Measurements from ENCODE around the gene RIMBP3B.
"Not testable (repeated sequence)": the region's sequence is repeated elsewhere in the genome, so short reads cannot be mapped to it uniquely, and the experiment has no call there.

The RIMBP3B gene, protein sequence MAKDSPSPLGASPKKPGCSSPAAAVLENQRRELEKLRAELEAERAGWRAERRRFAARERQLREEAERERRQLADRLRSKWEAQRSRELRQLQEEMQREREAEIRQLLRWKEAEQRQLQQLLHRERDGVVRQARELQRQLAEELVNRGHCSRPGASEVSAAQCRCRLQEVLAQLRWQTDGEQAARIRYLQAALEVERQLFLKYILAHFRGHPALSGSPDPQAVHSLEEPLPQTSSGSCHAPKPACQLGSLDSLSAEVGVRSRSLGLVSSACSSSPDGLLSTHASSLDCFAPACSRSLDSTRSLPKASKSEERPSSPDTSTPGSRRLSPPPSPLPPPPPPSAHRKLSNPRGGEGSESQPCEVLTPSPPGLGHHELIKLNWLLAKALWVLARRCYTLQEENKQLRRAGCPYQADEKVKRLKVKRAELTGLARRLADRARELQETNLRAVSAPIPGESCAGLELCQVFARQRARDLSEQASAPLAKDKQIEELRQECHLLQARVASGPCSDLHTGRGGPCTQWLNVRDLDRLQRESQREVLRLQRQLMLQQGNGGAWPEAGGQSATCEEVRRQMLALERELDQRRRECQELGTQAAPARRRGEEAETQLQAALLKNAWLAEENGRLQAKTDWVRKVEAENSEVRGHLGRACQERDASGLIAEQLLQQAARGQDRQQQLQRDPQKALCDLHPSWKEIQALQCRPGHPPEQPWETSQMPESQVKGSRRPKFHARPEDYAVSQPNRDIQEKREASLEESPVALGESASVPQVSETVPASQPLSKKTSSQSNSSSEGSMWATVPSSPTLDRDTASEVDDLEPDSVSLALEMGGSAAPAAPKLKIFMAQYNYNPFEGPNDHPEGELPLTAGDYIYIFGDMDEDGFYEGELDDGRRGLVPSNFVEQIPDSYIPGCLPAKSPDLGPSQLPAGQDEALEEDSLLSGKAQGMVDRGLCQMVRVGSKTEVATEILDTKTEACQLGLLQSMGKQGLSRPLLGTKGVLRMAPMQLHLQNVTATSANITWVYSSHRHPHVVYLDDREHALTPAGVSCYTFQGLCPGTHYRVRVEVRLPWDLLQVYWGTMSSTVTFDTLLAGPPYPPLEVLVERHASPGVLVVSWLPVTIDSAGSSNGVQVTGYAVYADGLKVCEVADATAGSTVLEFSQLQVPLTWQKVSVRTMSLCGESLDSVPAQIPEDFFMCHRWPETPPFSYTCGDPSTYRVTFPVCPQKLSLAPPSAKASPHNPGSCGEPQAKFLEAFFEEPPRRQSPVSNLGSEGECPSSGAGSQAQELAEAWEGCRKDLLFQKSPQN (N-terminal part only)

DNA sequence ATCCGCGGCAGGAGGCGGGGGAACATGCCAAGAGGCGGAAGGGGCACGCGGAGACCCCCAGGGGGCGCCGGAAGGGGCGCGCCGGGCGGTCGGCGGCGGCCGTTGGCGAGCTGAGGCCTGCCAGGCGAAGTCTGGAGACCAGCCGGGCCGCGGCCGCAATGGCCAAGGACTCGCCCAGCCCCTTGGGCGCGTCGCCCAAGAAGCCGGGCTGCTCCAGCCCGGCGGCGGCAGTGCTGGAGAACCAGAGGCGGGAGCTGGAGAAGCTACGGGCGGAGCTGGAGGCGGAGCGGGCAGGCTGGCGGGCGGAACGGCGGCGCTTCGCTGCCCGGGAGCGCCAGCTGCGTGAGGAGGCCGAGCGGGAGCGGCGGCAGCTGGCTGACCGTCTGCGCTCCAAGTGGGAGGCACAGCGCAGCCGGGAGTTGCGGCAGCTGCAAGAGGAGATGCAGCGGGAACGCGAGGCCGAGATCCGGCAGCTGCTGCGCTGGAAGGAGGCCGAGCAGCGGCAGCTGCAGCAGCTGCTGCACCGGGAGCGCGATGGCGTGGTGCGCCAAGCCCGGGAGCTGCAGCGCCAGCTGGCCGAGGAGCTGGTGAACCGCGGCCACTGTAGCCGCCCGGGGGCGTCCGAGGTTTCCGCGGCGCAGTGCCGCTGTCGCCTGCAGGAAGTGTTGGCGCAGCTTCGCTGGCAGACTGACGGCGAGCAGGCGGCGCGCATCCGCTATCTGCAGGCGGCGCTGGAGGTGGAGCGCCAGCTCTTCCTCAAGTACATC is at the start of gene RIMBP3B:
Gene RIMBP3B, plus strand, starts transcription at position 51 of the 767 bp plus-strand sequence. Its CDS starts 108 bp downstream, at position 159.
- peak; percentile 93 for ATAC-seq
- H3K9me3 Mint-ChIP-seq, H3K27me3 Mint-ChIP-seq, H3K4me3 Mint-ChIP-seq, H3K36me3 Mint-ChIP-seq, H3K4me1 Mint-ChIP-seq, H3K27ac Mint-ChIP-seq: not testable (repeated sequence)

DNA sequence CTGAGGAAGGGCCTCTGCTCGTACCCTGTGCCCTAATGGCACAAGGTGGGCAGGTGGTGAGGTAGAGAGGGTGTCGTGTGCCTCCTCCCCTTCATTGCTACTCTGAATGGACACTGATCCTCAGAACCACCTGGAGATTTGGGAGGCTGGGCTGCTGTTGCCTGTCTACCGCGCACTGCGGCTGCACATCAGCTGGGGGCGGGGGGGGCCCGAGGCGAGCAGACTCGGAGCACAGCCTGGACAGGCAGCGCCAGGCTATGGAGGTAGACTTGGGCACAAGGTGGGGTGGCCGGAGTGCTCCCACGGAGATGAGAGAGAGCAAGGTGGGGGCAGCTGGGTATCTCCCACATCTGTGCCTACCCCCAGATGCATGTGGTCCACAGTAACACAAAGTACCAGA is 26.0 kb upstream of the RIMBP3B start:
- H3K27ac Mint-ChIP-seq, H3K27me3 Mint-ChIP-seq, H3K4me3 Mint-ChIP-seq, H3K9me3 Mint-ChIP-seq, H3K36me3 Mint-ChIP-seq, H3K4me1 Mint-ChIP-seq: not testable (repeated sequence)
- ATAC-seq: peak; percentile 36

DNA sequence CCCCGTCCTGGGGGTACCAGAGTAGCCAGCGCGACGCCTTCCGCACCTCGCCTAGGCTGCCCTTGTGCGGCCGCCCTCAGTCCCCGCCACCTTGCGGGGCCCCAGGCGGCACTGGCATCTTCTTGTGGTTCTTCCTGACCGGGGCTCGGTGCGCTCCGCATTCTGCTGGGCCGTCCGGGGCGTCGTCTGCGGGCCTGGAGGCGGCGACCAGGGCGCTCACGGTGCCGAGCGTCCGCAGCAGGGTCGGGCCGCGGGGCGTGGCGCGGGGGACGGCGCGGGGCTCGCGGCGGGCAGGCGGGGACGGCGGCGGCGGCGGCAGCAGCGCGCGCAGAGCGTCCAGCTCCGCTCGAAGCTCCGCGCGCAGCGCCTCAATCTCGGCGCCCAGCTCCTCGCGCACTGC is 23.0 kb upstream of the RIMBP3B start:
- not testable (repeated sequence) for H3K4me1 Mint-ChIP-seq, H3K36me3 Mint-ChIP-seq, H3K9me3 Mint-ChIP-seq, ATAC-seq, H3K27me3 Mint-ChIP-seq, H3K27ac Mint-ChIP-seq, H3K4me3 Mint-ChIP-seq

DNA sequence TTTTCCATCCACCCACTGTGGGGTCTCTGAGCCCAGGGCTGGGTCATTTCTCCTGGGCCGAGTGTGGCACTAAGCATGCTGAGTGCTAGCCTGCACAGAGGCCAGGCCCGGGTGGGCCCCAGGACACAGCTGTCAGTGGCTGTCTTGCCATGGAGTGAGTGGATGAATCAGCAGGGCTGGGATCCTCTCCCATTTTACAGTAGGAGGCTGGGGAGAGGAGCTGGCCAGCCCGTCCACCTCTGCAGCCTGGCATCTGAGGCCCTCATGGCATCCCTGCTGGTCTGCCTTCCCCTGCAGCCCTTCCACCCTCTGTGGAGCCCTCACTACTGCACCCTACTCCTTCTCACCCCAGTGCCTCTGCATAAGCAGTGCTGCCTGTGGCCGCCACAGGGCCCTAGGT is 21.1 kb upstream of the RIMBP3B start:
- not testable (repeated sequence) for H3K27me3 Mint-ChIP-seq, H3K36me3 Mint-ChIP-seq, H3K9me3 Mint-ChIP-seq, H3K4me3 Mint-ChIP-seq, H3K27ac Mint-ChIP-seq, ATAC-seq, H3K4me1 Mint-ChIP-seq

DNA sequence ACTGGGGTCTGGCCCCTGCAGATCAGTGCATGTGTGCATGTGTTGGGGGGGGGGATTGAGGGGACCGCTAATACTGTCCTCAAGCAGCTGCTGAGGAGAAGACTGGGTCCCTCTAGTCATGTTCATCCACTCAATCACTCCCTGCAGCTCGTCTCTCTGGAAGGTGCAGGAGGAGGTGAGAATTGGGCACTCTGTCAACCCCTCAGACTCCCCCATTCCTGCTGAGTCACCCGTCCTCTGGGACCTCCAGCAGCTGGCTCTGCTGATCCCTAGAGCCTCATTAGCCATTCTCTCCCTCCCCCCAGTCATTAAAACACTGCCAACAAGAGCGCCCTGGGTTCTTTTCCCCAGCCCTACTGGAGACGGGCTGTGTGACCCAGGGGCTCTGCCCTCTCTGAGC is 20.5 kb upstream of the RIMBP3B start:
- not testable (repeated sequence) for H3K9me3 Mint-ChIP-seq, ATAC-seq, H3K36me3 Mint-ChIP-seq, H3K4me1 Mint-ChIP-seq, H3K27me3 Mint-ChIP-seq, H3K27ac Mint-ChIP-seq, H3K4me3 Mint-ChIP-seq

DNA sequence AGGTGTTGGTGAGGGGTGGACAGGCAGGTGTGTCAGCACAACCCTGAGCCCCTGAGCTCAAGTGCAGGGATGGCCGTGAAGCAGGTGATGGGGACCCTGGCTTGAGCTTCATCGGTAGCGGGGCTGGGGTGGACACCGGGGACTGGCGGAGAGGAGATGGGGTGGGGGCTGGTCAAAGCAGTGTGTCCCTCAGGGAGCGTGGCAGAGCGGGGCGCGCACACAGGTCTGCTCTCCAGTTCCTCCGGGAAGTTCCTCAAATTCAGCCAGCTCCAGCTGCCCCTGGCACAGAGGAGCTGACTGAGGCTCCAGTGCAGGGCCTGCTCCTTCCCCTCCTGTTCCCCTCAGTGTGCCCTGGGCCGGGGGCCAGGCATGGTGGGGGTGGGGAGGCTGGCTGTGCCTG is 19.7 kb upstream of the RIMBP3B start:
- H3K4me1 Mint-ChIP-seq, H3K4me3 Mint-ChIP-seq, H3K36me3 Mint-ChIP-seq, H3K27me3 Mint-ChIP-seq, H3K27ac Mint-ChIP-seq, ATAC-seq, H3K9me3 Mint-ChIP-seq: not testable (repeated sequence)

DNA sequence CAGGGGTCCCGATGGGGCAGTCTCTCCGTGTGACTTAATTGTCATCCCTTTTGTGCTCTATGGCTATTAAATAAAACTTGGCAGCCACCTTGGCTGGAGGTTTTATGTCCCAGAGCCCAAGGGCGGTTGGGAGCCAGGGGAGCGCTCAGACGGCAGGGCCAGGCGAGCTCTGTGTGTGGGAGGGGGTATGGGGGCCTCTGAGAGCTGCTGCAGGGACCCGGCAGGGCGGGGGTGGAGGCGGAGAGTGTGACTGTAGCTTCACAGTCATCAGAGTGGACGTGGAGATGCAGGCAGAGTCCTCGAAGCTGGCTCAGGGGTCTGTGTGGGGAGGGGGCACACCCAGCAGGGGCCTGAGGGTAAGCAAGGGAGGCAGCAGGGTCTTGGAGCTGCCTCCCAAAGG is 19.2 kb upstream of the RIMBP3B start:
- not testable (repeated sequence) for H3K4me3 Mint-ChIP-seq, H3K4me1 Mint-ChIP-seq, H3K27ac Mint-ChIP-seq, H3K36me3 Mint-ChIP-seq, ATAC-seq, H3K9me3 Mint-ChIP-seq, H3K27me3 Mint-ChIP-seq

DNA sequence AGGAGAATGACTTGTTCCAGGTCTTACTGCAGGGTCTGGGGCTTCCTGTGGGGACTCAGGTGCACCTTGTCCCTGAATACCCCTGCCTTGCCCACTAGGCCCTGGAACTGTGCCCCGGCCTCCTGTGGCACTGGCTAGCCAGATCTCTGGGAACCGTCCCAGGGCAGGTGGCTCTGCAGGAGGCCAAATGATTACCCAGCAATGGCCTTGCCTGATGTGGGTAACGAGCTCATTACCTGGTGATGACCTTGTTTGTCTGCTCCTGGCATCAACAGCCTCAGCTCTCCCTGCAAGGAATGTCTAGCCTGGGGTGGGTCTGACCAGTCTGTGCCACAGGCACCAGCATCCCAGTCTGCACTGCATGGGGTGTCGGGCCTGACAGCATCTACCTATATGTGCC is 18.2 kb upstream of the RIMBP3B start:
- H3K4me3 Mint-ChIP-seq, H3K27me3 Mint-ChIP-seq, H3K4me1 Mint-ChIP-seq, H3K9me3 Mint-ChIP-seq, H3K27ac Mint-ChIP-seq, ATAC-seq, H3K36me3 Mint-ChIP-seq: not testable (repeated sequence)

DNA sequence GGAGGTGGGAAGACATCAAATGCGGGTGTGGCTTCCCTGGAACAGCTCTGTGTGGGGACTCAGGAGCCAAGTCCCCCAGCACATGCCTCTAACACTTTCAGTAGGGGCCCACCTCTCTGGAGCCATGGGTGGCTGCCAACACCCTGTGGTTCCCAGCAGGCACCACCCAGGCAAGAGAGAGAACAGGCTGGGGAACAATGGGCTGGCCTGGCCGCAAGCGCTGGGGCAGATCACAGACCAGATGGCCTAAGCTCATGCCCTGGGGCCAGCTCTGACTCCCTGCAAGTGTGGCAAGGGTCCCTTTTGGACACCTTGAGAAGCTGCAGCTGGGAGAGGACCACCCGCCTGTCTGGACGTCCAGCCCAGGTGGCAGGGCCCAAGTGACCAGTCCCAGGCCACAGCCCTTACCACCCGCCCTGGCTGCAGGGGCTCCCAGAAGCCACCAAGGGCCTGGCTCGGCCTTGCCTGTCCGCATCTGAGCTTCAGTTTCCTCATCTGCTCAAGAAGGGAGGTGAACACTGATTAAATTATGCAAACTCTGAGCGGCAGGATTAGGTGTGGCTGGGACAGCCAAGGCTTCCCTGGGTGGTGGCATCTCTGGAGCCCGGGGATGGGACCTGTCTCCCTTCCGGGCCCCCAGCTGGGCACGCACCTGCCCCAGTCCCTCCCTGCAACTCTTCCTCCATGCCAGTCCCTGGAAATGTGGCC is 14.8 kb upstream of the RIMBP3B start:
- H3K27ac Mint-ChIP-seq, H3K4me1 Mint-ChIP-seq, ATAC-seq, H3K4me3 Mint-ChIP-seq, H3K27me3 Mint-ChIP-seq, H3K36me3 Mint-ChIP-seq, H3K9me3 Mint-ChIP-seq: not testable (repeated sequence)

DNA sequence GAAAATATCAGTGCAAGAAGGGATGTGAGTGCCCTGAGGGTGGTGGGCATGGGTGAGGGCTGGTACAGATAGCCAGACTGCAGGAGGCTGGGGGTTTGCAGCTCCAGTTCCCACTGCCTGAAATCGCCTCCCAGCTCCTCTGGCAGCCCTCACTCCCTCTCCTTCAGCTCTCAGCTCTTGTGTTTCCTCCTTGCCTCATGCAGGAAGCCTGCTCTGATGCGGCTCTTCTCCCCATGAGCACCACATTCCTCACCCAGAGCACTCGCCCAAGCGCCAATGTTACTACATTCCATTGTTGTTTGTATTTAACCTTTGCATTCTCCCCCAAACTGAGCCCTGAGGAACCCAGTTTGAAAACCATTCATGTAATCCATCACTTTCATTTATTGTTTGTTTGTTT is 7.7 kb upstream of the RIMBP3B start:
- H3K9me3 Mint-ChIP-seq, H3K27ac Mint-ChIP-seq, H3K36me3 Mint-ChIP-seq, H3K4me3 Mint-ChIP-seq, ATAC-seq, H3K27me3 Mint-ChIP-seq, H3K4me1 Mint-ChIP-seq: not testable (repeated sequence)

DNA sequence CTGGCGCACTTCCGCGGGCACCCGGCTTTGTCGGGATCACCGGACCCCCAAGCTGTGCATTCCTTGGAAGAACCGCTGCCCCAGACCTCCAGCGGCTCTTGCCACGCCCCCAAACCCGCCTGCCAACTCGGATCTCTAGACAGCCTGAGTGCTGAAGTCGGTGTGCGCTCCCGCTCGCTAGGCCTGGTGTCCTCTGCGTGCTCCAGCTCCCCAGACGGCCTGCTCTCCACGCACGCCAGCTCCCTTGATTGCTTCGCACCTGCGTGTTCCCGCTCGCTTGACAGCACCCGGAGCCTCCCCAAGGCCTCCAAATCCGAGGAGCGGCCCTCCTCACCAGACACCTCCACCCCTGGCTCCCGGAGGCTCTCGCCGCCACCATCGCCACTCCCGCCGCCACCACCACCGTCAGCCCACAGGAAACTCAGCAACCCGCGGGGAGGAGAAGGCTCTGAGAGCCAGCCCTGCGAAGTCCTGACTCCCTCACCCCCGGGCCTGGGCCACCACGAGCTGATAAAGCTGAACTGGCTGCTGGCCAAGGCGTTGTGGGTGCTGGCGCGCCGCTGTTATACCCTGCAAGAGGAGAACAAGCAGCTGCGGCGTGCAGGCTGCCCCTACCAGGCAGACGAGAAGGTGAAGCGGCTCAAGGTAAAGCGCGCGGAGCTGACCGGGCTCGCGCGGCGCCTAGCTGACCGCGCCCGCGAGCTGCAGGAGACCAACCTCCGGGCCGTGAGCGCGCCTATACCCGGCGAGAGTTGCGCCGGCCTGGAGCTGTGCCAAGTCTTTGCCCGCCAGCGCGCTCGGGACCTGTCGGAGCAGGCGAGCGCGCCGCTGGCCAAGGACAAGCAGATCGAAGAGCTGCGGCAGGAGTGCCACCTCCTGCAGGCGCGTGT is 1.2 kb downstream of the RIMBP3B start:
- not testable (repeated sequence) for H3K36me3 Mint-ChIP-seq, H3K27ac Mint-ChIP-seq, H3K27me3 Mint-ChIP-seq, H3K4me1 Mint-ChIP-seq, H3K9me3 Mint-ChIP-seq, H3K4me3 Mint-ChIP-seq
- ATAC-seq: peak; percentile 79

DNA sequence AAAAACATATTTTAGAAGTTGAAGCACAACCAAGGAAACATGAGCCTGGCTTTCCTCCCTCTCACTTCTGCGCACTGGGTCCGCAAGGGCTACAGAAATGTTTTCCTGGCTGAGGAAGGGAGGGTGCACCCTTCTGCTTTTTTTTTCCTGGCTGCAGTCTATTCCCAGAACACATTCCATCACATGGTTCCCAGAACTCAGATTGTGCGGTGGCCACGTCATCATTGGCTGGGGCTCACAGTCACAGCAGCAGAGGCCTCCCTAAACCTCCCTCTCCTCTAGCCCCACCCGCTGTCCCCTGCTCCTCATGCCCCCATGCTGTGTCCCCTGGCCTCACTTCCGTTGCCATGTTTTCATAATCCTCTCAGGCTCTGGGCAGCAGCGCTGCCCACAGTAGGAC is 5.9 kb downstream of the RIMBP3B start:
- H3K9me3 Mint-ChIP-seq, H3K4me1 Mint-ChIP-seq, H3K4me3 Mint-ChIP-seq, H3K36me3 Mint-ChIP-seq, H3K27me3 Mint-ChIP-seq, ATAC-seq, H3K27ac Mint-ChIP-seq: not testable (repeated sequence)

DNA sequence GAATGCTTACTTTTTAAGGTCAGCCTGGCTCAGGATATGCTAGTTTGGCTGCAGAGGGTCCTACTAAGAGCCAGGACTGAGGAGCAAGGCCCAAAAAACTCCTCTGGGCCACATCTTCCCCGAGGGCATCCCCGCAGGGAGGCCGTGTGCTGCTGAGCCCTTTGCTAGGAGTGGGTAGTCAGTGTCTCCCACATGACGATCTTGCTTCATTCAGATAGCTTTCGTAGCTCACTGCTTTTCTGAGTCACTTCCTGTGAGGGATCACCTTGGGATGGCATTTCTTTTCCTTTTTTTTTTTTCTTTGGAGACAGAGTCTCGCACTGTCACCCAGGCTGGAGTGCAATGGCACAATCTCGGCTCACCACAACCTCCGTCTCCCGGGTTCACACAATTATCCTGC is 6.5 kb downstream of the RIMBP3B start:
- not testable (repeated sequence) for ATAC-seq, H3K36me3 Mint-ChIP-seq, H3K27ac Mint-ChIP-seq, H3K27me3 Mint-ChIP-seq, H3K4me3 Mint-ChIP-seq, H3K9me3 Mint-ChIP-seq, H3K4me1 Mint-ChIP-seq

DNA sequence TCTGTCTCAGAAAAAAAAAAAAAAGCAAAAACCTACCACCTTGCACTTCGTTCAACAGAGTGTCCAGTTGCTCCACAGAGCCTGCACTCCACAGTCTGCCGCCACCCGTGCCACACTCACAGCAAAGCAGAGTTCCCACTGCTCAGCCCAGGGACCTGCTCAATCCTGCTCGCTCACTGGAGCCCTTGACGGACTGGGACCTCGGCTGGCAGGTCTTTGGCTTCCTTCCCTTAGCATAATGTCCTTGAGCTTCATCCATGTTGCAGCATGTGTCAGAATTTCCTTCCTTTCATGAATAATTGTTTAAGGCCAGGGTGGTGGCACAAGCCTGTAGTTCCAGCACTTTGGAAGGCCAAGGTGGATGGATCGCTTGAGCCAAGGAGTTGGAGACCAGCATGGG is 11.1 kb downstream of the RIMBP3B start:
- not testable (repeated sequence) for H3K27ac Mint-ChIP-seq, H3K27me3 Mint-ChIP-seq, ATAC-seq, H3K4me1 Mint-ChIP-seq, H3K36me3 Mint-ChIP-seq, H3K9me3 Mint-ChIP-seq, H3K4me3 Mint-ChIP-seq

Measured in stimulated activated memory B cell treated with anti-CD40 and anti-IgM and Interleukin-4, amounts not matched to agents 10 μg/mL and 1 μg/mL and 100 μg/mL, for 72 hours (primary cell).